Measurements from ENCODE around the gene TBCD.

The TBCD gene

DNA sequence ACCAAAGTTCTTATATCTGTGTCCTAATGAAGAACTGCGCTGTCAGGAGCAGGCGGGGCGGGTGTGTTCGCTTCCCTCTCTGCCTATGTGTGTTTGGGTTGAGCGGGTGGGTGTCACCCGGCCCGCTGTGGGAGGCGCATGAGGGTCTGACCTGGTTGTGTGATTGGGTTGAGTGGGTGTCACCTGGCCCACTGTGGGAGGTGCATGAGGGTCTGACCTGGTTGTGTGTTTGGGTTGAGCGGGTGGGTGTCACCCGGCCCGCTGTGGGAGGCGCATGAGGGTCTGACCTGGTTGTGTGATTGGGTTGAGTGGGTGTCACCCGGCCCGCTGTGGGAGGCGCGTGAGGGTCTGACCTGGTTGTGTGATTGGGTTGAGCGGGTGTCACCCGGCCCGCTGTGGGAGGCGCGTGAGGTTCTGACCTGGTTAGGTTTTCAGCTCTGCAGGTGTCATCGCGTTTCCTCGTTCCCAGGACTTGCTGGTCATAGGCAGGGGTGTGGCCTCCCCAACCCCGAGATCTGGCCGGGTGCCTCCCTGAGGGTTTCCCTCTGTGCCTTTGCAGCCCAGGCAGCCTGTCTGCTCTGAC, 157.5 kb downstream of the TBCD start:
- DNase-seq: no peak

DNA sequence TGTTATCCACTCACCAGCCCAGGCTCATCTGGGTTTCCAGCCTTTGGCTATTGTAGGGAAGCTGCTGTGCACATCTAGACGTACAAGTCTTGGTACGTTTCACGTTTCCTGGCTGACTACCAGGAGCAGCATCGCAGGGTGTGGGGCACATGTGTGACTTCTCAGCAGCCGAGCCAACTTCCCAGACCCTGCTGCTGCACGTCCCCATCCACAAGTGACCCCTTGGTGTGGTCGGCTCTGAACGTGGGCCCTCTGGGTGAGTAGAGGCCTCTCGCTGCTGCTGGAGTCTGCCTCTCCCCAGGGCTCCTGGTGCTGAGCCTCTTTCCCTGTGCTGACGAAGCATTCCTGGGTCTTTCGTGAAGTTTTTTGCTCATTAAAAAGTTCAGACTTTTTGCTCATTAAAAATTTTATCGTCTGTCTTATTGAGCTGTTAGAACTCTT, 158.2 kb downstream of the TBCD start:
- DNase-seq: no peak

DNA sequence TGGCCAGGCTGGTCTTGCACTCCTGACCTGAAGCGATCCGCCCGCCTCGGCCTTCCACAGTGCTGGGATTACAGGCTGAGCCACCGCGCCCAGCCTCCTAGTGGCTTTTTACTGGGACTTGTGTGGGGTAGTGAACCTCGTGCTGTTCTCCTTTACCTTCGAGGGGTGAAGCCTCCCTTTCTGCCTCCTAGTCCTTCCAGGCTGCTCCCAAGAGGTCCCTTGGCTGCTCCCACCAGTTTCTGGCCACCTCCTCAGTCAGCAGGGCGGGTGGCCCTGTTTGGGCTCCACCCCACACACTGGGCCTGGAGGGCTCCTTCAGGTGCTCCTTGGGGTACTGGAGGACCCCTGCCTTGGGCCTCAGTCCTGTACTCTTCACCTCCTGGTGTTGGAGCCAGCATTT, 158.9 kb downstream of the TBCD start:
- no peak for DNase-seq

DNA sequence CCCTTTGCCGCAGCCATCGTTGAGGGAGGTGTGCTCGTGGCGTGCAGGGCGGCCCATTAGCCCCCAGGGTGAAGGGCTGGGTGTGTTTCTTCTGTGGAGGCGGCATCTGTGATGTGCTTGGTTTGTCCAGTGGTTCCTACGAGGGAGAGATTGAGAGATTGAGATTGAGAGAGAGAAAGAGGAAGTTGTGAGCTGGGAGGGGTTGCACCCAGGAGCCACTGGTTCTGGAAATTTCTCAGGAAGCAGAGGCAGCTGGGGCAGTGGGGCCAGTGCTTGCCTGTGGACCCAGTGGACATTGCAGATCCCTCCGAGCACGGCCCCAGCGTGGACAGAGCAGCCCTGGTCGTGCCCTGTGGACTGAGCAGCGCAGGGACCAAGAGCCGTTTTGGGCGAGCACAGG, 160.0 kb downstream of the TBCD start:
- DNase-seq: no peak

- DNase-seq: no peak
Observed at GRCh38 chr17:82912484-82913089, 160.7 kb downstream of the TBCD start.

DNA sequence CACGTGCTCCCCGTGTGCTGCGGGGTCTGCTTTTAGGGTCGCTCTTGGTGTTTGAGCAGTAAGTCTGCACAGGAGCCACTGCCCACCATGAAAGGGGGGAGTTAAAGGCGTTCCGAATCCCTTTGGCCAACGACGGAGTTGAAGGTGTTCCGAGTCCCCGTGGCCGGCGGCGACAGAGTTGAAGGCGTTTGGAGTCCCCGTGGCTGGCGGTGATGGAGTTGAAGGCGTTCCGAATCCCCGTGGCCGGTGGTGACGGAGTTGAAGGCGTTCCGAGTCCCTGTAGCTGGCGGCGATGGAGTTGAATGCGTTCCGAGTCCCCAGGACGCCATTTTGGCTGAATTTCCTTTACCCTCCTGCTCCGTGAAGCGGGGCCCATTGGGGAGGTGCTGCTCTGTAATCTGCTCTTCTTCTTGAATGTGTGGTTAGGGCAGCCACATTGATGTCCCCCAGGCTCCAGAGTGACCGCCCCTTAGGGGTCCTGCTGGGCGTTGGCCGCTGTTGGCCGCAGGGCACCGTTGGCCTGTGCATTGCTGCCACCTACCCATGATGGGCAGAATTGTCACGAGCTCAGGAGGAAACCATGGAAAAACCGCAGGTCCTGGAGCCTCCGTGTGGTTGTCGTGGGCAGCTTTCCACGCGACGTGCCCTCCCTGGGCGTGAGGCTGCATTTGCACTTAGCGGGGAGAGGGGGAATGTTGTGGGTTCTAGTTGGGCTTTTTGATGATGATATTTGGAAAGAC, 161.6 kb downstream of the TBCD start:
- DNase-seq: no peak

GRCh38 chr17:82914375-82914774, 162.5 kb downstream of the TBCD start:
- no peak for DNase-seq

- no peak for DNase-seq
Observed at GRCh38 chr17:82915010-82915756, 163.3 kb downstream of the TBCD start.

DNA sequence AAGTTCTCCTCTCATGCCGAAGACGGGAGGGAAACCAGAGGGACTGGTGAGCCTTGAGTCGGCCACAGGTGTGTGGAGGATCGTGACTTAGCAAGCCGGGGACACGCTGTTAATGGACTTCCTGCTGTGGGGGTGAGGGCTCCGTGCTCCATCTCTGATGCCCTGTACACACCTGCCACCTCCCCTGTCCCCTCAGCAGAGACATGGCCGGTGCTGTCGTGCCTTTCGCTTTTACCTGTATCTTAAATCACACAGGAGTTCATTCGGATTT, 163.8 kb downstream of the TBCD start:
- no peak for DNase-seq

DNA sequence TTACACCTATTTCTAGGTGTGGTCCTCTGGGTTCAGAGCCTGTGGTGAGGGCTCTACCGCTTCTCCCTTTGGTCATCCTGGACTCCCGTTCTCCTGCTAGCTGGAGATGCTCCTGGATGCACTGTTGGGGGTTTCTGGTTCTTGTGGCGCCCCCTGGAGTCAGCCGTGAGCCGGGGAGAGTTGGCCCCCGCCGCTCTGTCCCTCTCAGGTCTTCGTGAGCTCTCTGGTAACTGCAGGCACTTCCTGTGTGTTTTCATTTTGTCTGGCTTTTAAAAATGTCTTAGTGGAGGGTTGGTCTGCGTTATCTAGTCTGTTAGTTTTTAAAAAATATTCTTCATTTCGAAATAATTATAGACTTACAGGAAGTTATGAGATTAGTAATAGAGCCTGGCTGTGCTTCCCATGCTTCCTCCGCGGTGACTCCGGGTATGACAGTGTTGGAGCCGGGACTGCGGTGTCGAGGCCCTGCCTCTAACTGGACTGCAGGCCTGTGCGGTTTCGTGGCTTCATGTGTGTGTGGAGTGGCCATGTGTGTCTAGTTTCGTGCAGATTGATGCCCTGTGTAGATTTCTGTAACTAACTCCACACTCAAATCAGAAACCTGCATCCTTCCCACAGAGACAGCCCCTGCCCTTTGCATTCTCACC, 166.0 kb downstream of the TBCD start:
- DNase-seq: no peak

DNA sequence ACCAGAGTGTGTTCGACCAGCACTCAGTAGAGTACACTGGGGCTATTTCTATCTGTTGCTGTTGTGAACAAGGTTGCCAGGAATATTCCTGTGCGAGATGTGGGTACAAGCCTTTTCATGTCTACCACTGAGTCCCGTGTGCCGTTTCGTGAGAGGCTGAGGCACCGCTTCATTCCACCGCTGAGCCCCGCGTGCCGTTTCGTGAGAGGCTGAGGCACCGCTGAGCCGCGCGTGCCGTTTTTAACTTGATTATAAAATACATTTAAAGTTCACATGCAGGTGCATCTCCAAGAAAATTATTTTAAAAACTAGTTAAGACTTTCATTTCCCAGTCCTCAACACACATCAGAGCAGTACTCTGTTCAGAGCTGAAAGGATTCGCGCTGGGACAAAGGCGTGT, 166.6 kb downstream of the TBCD start:
- no peak for DNase-seq

DNA sequence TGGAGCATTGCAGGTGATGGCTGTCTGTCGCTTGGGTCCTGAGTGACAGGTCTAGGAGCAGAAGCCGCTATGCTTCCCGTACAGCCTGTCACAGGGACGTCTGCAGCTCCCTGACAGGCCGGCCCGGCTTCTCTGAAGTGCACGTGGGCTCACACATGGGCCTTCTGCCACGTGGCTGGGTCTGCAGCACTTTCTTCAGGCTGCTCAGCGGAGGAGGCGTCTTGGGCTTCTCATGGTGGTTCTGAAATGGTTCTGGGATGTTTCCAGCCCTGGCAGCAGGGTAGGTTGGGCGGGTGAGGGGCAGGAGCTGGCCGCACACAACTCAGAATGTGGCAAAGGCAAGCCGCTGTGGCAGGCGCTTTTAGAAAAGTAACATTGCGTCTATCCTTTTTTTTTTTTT, 168.3 kb downstream of the TBCD start:
- no peak for DNase-seq

DNA sequence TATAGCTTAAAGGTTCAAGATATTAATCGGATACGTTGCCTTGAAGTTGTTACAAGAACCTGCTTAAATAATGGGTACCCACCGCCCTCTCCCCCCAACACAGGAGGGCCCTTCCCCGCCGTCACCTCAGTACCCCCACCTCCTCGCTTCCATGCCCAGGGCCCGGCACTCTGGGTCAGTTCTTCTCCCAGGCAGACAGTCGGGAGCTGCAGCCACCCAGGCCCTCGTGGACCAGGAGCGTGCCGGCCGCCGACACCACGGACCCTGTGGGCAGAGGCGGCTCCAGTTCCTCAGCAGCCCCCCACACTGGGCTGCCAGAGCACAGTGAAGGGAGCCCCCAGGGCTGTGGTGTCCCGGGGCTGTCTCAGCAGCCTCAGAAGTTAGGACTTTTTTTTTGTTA, 168.8 kb downstream of the TBCD start:
- no peak for DNase-seq

DNA sequence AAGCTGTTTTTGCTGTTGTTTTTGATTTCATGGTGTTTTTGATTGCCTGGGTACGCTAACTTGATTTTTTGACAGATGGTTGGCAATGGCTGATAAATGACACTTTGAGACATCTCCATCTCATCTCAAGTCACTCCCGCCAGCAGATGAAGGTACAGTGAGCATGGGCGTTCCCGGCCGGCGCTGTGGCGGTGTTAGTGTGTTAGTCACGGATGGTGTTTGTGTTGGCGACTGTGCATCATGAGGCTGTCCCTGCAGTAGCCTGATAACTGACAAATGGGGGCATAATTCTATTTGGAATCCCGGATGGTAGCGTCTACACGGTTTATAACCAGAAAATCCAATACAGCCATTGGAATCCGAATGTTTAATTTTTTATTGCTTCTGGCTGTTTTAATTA, 169.6 kb downstream of the TBCD start:
- DNase-seq: no peak

DNA sequence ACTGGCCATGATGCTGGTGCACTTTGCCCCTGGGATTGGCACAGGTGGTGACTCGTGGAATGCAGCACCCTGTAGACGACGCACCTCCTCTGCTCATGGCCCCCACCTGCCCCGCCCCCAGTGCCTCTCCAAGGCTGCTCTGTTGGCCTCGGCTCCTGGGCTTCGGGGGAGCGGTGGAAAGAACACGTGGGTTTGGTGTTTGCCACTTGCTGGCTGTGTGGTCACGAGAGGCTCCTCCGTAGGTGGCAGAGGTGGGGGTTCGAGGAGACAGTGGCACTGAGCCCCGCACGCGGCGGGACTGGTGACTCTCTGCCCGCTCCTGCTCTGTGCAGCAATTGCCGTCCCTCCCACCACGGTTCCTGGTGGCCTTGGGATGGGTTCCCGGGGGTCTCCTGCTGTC, 170.8 kb downstream of the TBCD start:
- DNase-seq: no peak

- DNase-seq: no peak
Observed at GRCh38 chr17:82923366-82924113, 171.7 kb downstream of the TBCD start.

DNA sequence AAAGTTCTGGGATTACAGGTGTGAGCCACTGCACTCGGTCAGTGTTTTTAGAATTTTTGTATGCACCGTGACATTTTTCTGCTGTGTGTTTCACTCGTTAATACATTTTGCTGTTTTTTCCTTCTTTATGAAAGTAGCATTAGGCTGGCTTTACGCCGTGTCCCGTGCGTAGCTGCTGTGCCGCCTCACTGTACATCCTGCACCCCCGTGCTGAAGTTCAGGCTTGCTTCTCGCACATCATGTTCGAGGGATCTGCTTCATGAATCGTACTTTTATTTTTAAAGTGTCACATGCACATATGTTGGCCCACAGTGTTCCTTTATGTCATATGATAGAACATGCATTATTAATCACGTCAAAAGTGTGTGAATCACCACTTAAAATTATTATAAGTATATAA, 172.3 kb downstream of the TBCD start:
- no peak for DNase-seq

DNA sequence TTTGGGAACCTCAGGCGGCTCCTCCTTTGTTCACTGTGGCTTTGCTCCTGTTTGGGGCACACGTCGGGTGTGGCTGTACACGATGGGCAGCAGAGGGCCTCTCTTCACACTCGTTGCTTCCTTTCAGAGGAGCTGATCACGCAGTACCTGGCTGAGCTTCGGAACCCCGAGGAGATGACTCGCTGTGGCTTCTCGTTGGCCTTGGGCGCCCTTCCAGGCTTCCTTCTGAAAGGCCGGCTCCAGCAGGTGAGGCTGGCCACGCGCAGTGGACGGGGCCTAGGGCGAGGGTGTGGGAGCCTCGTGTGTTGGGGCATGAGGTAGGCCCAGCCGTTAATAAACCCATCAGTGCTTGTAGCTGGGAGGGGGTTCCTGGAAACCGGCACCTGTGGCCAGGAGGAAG, 172.9 kb downstream of the TBCD start:
- no peak for DNase-seq

GRCh38 chr17:82925336-82925735, 173.5 kb downstream of the TBCD start:
- DNase-seq: no peak

DNA sequence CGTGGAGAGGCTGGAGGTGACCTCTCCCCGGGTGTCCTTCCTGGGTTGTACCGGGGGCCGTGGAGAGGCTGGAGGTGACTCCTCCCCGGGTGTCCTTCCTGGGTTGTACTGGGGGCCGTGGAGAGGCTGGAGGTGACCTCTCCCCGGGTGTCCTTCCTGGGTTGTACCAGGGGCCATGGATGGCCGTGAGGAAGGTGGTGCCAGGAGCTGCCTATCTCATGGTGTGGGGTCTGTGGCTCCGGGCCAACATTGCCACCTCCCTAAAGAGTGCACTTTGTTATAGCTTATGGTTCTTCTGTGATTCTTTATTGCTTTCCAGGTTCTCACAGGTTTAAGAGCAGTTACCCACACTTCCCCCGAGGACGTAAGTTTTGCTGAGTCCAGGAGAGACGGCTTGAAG, 174.2 kb downstream of the TBCD start:
- no peak for DNase-seq

GRCh38 chr17:82926716-82927115, 174.9 kb downstream of the TBCD start:
- DNase-seq: no peak

- no peak for DNase-seq
Observed at GRCh38 chr17:82927311-82927660, 175.4 kb downstream of the TBCD start.
